GM21619 (cell line): ENCODE measurements around the gene EHD4.

Experiments
- ATAC-seq: cut with Tn5 transposase; IDR thresholded peaks from one replicate; pipeline ENCODE4 v1.9.1; 2021; ENCODE audit not compliant: unreplicated experiment

EHD4 gene

GRCh38 chr15:41972253-41973242, at the start of gene EHD4:
TSS of gene EHD4 (minus strand) at chr15:41972557. CDS start at chr15:41972494, 63 bp downstream.
- peak; percentile 74 for ATAC-seq

- ATAC-seq = no peak
Observed at GRCh38 chr15:42021593-42021992, 49.2 kb upstream of the EHD4 start.

GRCh38 chr15:42020713-42021273, 48.4 kb upstream of the EHD4 start, which contains the start of gene PLA2G4E:
TSS of gene PLA2G4E (minus strand) at chr15:42021042. CDS start at chr15:42021030, 12 bp downstream.
- ATAC-seq = no peak

GRCh38 chr15:42018306-42019224, 46.2 kb upstream of the EHD4 start:
- no peak for ATAC-seq

GRCh38 chr15:42016971-42017370, 44.6 kb upstream of the EHD4 start:
- ATAC-seq = no peak

GRCh38 chr15:42014406-42014805, 42.0 kb upstream of the EHD4 start:
- no peak for ATAC-seq

GRCh38 chr15:42012928-42013482, 40.6 kb upstream of the EHD4 start:
- no peak for ATAC-seq

- no peak for ATAC-seq
Observed at GRCh38 chr15:42012241-42012640, 39.9 kb upstream of the EHD4 start.

GRCh38 chr15:42011074-42011473, 38.7 kb upstream of the EHD4 start:
- ATAC-seq = no peak

GRCh38 chr15:42010434-42010833, 38.1 kb upstream of the EHD4 start:
- peak; percentile 71 for ATAC-seq

- ATAC-seq = no peak
Observed at GRCh38 chr15:42009474-42009873, 37.1 kb upstream of the EHD4 start.

- ATAC-seq = no peak
Observed at GRCh38 chr15:42009022-42009421, 36.7 kb upstream of the EHD4 start.

GRCh38 chr15:42007386-42007785, 35.0 kb upstream of the EHD4 start:
- ATAC-seq = no peak

- no peak for ATAC-seq
Observed at GRCh38 chr15:42002333-42002732, 30.0 kb upstream of the EHD4 start.

- ATAC-seq = no peak
Observed at GRCh38 chr15:42001236-42001635, 28.9 kb upstream of the EHD4 start.

GRCh38 chr15:41999290-42000285, 27.2 kb upstream of the EHD4 start:
- no peak for ATAC-seq

GRCh38 chr15:41997845-41998244, 25.5 kb upstream of the EHD4 start:
- no peak for ATAC-seq

- no peak for ATAC-seq
Observed at GRCh38 chr15:41996921-41997592, 24.7 kb upstream of the EHD4 start.

- ATAC-seq = no peak
Observed at GRCh38 chr15:41996376-41996775, 24.0 kb upstream of the EHD4 start.
